SU-DHL-6 (cell line): ENCODE data around the gene ADK.

ENCODE experiments used
- CTCF ChIP-seq: fragments of 200-600 bp; sonication (generic); IDR thresholded peaks from one replicate; pipeline ENCODE4 v1.5.1; 2017; ENCODE audit warnings: antibody characterized with exemption, mild to moderate bottlenecking, low read length, moderate library complexity; ENCODE audit not compliant: insufficient read depth, poor library complexity, severe bottlenecking
- EZH2phosphoT487 ChIP-seq: fragments of 200-600 bp; sonication (generic), shearing (Covaris generic); conservative IDR thresholded peaks from 2 replicates; pipeline ENCODE4 v1.6.1; 2018; ENCODE audit warnings: mild to moderate bottlenecking, antibody characterized with exemption, low read length, moderate library complexity, mixed read lengths

- TF ChIP-seq CTCF, result peak; percentile 81
- no peak for TF ChIP-seq EZH2phosphoT487
Observed at GRCh38 chr10:74419958-74420375, 268.9 kb downstream of the ADK start.
